MM.1S (cell line): ENCODE data around the gene SETBP1.

ENCODE experiments used
- EZH2 ChIP-seq: fragments of 300-600 bp; sonication (generic); optimal IDR thresholded peaks from 2 replicates; pipeline ENCODE3; 2017; ENCODE audit warnings: low read depth, mild to moderate bottlenecking, antibody characterized with exemption, low read length, mixed read lengths
- EZH2phosphoT487 ChIP-seq: fragments of 300-600 bp; sonication (generic); IDR thresholded peaks from 2 replicates; pipeline ENCODE4 v1.6.1; 2018; ENCODE audit warnings: antibody characterized with exemption, low read length
- TF ChIP-seq, protein P1 (sequence below): fragments of 300-600 bp; sonication (generic); IDR thresholded peaks from 2 replicates; pipeline ENCODE4 v1.5.1; 2016; ENCODE audit warnings: antibody characterized with exemption, low read length, mixed read lengths

DNA sequence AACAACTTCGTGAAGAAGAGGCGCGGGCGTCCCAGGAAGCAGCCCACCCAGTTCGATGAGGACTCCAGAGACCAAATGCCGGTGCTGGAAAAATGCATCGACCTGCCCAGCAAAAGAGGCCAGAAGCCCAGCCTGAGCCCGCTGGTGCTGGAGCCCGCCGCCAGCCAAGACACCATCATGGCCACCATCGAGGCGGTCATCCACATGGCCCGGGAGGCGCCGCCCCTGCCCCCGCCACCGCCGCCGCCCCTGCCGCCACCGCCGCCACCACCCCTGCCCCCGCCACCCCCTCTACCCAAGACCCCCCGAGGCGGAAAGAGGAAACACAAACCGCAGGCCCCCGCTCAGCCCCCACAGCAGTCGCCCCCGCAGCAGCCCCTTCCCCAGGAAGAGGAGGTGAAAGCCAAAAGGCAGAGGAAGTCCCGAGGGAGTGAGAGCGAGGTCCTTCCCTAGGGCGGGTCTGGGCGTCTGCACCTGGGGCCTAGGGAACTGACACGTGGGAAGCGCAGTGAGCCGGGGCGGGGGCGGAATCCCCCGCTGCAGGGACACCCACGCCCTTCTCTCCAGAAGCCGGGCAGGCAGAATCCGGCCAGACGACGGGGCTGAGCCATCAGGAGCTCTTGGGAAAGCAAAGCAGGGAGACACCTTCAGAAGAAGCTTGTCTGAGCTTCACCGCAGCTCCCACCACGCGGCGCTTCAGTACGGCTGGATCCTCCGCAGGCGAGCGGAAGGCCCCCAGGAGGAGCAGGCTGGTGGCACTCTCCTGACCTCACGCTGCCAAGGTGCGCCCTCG is 382.8 kb downstream of the SETBP1 start:
- no peak for TF ChIP-seq EZH2
- TF ChIP-seq, protein P1, sequence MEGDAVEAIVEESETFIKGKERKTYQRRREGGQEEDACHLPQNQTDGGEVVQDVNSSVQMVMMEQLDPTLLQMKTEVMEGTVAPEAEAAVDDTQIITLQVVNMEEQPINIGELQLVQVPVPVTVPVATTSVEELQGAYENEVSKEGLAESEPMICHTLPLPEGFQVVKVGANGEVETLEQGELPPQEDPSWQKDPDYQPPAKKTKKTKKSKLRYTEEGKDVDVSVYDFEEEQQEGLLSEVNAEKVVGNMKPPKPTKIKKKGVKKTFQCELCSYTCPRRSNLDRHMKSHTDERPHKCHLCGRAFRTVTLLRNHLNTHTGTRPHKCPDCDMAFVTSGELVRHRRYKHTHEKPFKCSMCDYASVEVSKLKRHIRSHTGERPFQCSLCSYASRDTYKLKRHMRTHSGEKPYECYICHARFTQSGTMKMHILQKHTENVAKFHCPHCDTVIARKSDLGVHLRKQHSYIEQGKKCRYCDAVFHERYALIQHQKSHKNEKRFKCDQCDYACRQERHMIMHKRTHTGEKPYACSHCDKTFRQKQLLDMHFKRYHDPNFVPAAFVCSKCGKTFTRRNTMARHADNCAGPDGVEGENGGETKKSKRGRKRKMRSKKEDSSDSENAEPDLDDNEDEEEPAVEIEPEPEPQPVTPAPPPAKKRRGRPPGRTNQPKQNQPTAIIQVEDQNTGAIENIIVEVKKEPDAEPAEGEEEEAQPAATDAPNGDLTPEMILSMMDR, result no peak
- no peak for TF ChIP-seq EZH2phosphoT487
